Measurements from ENCODE around the gene NAT16. TPM values are rescaled to one million over a fixed set of nuclear protein-coding genes. Genes with fewer than 3 reads are reported as not detected.

NAT16 gene
- total RNA-seq, 4 donors from 2014 or later = not detected

DNA sequence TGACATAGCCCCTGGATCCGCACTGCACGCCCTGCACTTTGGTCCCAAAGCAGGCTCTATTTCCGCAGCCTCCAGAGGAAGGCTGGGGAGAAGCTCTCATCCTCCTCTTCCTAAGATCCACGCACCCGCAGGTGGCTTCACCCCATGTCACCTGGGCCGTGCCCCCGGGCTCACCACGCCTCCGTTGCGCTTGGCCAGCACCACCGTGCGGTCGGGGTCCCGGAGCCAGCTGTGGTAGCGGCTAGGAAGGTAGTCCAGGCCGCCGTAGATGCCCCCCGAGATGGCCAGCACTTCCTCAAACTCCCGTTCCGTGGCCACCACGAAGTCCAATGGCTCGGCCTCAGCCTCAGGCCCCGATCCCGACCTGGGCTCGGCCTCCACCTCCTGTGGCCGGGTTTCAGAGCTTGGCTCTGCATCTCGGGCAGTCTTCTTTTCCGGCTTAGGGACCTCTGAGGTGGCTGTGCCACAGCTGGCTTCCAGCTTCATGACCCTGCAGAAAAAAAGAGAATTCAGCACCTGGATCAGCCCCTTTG, 5.7 kb downstream of the NAT16 start:
- Histone ChIP-seq H3K9me3 (no peaks in the 10 kb centered on the region), H3K27me3 (peaks cover 36 to 84% of the 10 kb centered on the region in 2 donors), H3K4me1 (peaks cover 0 to 17% of the 10 kb centered on the region in 2 donors), H3K36me3 (no peaks in the 10 kb centered on the region), H3K27ac (no peak overlapping the region), H3K4me3 (no peak overlapping the region)
- intact Hi-C loops (cut with DNase I; ENCODE audit: low total_unique reads) = no loop called here
- no peak for DNase-seq
- TF ChIP-seq, protein P1, sequence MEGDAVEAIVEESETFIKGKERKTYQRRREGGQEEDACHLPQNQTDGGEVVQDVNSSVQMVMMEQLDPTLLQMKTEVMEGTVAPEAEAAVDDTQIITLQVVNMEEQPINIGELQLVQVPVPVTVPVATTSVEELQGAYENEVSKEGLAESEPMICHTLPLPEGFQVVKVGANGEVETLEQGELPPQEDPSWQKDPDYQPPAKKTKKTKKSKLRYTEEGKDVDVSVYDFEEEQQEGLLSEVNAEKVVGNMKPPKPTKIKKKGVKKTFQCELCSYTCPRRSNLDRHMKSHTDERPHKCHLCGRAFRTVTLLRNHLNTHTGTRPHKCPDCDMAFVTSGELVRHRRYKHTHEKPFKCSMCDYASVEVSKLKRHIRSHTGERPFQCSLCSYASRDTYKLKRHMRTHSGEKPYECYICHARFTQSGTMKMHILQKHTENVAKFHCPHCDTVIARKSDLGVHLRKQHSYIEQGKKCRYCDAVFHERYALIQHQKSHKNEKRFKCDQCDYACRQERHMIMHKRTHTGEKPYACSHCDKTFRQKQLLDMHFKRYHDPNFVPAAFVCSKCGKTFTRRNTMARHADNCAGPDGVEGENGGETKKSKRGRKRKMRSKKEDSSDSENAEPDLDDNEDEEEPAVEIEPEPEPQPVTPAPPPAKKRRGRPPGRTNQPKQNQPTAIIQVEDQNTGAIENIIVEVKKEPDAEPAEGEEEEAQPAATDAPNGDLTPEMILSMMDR (IDR thresholded peaks at IDR 0.05) = no peak
- no peak for TF ChIP-seq POLR2A (IDR thresholded peaks at IDR 0.05)

DNA sequence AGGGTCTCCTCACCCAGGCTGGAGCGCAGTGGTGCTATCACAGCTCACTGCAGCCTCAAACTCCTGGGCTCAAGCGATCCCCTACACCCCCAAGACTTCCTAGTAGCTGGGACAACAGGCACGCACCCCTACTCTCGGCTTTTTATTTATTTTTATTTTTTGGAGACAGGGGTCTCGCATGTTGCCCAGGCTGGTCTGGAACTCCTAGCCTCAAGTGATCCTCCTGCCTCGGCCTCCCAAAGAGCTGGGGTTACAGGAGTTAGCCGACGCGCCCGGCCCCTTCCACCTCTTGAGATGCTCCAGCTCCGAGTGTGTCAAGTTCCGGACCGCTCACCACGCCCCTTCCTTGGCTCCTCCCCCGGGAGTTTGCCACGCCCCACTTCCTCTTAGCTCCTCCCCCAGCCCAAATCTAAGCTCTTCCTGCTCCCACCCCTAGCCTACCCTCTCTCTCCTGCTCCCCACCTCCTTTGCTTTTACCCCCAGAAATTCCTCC, 6.3 kb downstream of the NAT16 start:
- H3K4me1 ChIP-seq = peaks cover 0 to 17% of the 10 kb centered on the region in 2 donors
- TF ChIP-seq POLR2A (IDR thresholded peaks at IDR 0.05) = no peak
- TF ChIP-seq, protein P1 (IDR thresholded peaks at IDR 0.05) = no peak
- H3K27ac ChIP-seq = no peak overlapping the region
- H3K27me3 ChIP-seq = peaks cover 38 to 84% of the 10 kb centered on the region in 2 donors
- H3K9me3 ChIP-seq = no peaks in the 10 kb centered on the region
- intact Hi-C loops (cut with DNase I; ENCODE audit: low total_unique reads) = no loop called here
- H3K36me3 ChIP-seq = no peaks in the 10 kb centered on the region
- no peak for DNase-seq
- no peak overlapping the region for H3K4me3 ChIP-seq

DNA sequence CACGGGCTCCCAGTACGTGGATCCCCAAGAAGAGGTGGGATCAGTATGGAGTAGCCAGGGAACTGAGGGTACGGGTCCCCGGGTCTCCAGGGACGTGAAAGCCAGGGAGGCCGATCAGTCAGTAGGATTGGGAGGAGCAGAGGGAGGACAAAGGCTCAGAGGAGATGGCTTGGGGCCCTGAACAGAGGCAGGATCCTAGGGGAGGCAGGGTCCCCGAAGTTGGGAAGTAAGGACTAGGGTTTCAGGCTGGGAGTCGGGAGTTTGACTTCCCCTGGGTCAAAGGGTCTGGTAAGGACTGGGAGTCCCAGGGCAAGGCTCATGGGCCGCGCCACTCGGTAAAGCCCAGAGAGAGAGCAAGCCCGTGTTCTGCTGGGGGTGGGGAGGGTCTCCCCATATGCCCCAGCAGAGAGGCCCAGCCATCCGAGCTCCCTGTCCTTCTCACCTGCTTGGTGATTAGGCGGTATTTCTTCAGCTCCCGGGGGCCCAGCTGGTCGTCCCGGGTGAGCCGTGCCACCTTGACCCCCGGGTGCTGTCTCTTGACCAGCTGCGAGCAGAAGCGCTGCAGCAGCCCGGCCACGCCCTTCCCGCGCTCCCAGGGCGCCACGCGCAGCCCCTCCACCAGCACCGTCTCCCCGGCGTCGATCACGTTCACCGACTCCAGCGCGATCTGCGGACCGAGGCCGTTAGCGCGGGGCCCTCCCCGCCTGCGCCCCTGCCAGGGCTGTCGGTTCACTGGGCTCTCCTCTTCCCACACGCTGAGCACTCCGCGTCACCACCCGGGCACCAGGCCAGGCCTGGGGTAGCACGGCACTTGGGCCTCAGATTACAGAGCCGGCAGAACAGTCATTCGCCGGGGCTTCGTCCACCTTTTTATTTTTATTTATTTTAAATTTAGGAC, 7.0 kb downstream of the NAT16 start:
- Histone ChIP-seq H3K9me3 (no peaks in the 10 kb centered on the region), H3K36me3 (no peaks in the 10 kb centered on the region), H3K27me3 (peaks cover 38 to 80% of the 10 kb centered on the region in 2 donors), H3K4me3 (no peak overlapping the region), H3K27ac (no peak overlapping the region), H3K4me1 (peaks cover 0 to 17% of the 10 kb centered on the region in 2 donors)
- intact Hi-C loops (cut with DNase I; ENCODE audit: low total_unique reads) = no loop called here
- DNase-seq = peak in 1 of 2 donors; percentile 58
- TF ChIP-seq POLR2A (IDR thresholded peaks at IDR 0.05) = no peak
- TF ChIP-seq, protein P1 (IDR thresholded peaks at IDR 0.05) = no peak

DNA sequence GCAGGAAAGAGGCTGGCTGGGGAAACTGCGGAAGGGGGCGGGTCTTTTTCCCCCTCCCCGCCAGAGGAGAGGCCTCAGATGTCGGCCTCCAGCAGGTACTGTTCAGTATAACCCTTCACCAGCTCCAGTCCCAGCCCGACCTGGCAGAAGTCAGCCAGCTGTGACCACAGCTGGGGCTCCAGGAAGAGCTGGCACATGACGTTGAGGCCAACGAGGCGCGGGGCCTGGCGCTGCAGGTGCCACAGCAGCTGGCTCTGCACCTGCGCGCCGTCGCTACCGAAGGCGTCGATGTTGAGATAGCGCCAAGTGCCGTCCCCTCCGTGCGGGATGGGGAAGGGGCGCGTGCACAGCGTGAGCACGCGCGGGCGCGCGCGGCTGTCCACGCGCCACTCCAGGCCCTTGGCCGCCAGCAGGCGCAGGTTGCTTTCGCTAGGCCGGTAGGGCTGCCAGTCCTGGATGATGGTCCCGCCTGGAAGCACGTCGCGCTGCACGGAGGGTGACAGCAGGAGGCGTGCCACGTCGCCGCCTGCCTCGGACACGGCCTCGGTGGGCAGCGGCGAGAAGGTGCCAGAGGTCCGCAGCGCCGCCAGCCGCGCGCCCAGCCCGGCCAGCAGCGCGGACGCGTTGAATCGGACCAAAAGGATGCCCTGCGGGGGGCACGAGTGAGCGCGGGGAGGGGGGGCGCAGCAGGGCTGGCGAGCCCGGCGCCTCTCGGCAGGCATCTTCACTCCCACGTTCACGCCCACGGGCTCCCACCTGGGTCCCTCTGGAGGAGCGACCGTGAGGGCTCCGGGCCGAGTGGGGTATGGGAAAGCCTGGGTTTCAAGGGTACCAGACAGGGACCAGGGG, 7.9 kb downstream of the NAT16 start:
- Histone ChIP-seq H3K27ac (no peak overlapping the region), H3K4me1 (peaks cover 0 to 17% of the 10 kb centered on the region in 2 donors), H3K9me3 (no peaks in the 10 kb centered on the region), H3K27me3 (peaks cover 38 to 76% of the 10 kb centered on the region in 2 donors), H3K36me3 (no peaks in the 10 kb centered on the region), H3K4me3 (no peak overlapping the region)
- TF ChIP-seq POLR2A (IDR thresholded peaks at IDR 0.05) = no peak
- TF ChIP-seq, protein P1 (IDR thresholded peaks at IDR 0.05) = no peak
- intact Hi-C loops (cut with DNase I; ENCODE audit: low total_unique reads) = no loop called here
- DNase-seq = no peak

Measured in uterus (tissue), 4 donors.